Measurements from ENCODE around the gene PAPPA. TPM values are rescaled to one million over a fixed set of nuclear protein-coding genes. Genes with fewer than 3 reads are reported as not detected.
A peak's percentile ranks its signal among the peaks of the same experiment; 100 is the strongest.

PAPPA gene
- total RNA-seq, 1 donor from 2014 or later = 172 TPM

DNA sequence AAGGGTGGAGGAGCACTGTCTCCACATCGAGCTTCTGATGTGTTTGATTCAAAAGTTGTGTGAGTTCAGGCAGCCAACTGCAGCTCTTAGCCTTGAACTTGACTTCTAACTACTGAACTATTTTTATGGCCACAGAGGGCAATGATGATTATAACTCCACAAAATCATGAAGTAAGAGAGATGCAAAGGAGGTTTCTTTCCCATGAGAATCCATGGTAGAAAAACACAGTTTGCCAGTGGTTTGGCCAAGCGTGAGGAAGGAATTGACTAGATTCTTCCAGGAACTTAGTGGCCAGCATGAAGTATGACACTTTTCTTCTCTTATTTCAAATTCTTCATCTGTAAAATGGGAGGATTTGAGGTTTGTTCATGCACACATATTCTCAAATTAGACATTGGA is 43.2 kb downstream of the PAPPA start:
- H3K27ac Mint-ChIP-seq (ENCODE audit: unreplicated experiment) = no peak overlapping the region
- H3K4me1 ChIP-seq (ENCODE audit: insufficient read depth, low read length) = peaks cover 22% of the 10 kb centered on the region
- FAIRE-seq (no peak), DNase-seq (ENCODE audit: low read depth) (no peak)
- H3K9ac ChIP-seq (ENCODE audit: low read length) = no peak overlapping the region
- H3K9me3 Mint-ChIP-seq (ENCODE audit: unreplicated experiment) = no peaks in the 10 kb centered on the region
- no peaks in the 10 kb centered on the region for H3K27me3 Mint-ChIP-seq (ENCODE audit: low read depth, unreplicated experiment)
- no peaks in the 10 kb centered on the region for H3K9me3 ChIP-seq (ENCODE audit: insufficient read depth, low read depth, low read length)
- H3K4me3 Mint-ChIP-seq (ENCODE audit: unreplicated experiment) = no peak overlapping the region
- peaks cover 8% of the 10 kb centered on the region for H3K27me3 ChIP-seq (ENCODE audit: insufficient read depth, low read length)
- no peaks in the 10 kb centered on the region for H3K36me3 ChIP-seq (ENCODE audit: insufficient read depth, low read length)
- peaks cover 51% of the 10 kb centered on the region for H3K4me1 Mint-ChIP-seq (ENCODE audit: low read depth, unreplicated experiment)
- H3K4me3 ChIP-seq (ENCODE audit: insufficient read depth, low read depth, low read length) = no peak overlapping the region
- no peak overlapping the region for H3K4me2 ChIP-seq (ENCODE audit: low read length)
- TF ChIP-seq, protein P1, sequence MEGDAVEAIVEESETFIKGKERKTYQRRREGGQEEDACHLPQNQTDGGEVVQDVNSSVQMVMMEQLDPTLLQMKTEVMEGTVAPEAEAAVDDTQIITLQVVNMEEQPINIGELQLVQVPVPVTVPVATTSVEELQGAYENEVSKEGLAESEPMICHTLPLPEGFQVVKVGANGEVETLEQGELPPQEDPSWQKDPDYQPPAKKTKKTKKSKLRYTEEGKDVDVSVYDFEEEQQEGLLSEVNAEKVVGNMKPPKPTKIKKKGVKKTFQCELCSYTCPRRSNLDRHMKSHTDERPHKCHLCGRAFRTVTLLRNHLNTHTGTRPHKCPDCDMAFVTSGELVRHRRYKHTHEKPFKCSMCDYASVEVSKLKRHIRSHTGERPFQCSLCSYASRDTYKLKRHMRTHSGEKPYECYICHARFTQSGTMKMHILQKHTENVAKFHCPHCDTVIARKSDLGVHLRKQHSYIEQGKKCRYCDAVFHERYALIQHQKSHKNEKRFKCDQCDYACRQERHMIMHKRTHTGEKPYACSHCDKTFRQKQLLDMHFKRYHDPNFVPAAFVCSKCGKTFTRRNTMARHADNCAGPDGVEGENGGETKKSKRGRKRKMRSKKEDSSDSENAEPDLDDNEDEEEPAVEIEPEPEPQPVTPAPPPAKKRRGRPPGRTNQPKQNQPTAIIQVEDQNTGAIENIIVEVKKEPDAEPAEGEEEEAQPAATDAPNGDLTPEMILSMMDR (IDR thresholded peaks at IDR 0.05; ENCODE audit: insufficient read depth, low read depth, low read length) = no peak
- no peak for TF ChIP-seq EZH2 (IDR thresholded peaks at IDR 0.05; ENCODE audit: insufficient read depth, low read length)
- peaks cover 29% of the 10 kb centered on the region for H4K20me1 ChIP-seq (ENCODE audit: insufficient read depth, low read length)
- no peaks in the 10 kb centered on the region for H3K79me2 ChIP-seq (ENCODE audit: insufficient read depth, low read length)
- no peak overlapping the region for H3K27ac ChIP-seq (ENCODE audit: low read depth, low read length)
- H3K36me3 Mint-ChIP-seq (ENCODE audit: low read depth, unreplicated experiment) = peaks cover 31% of the 10 kb centered on the region
- no peak overlapping the region for H2AFZ ChIP-seq (ENCODE audit: low read depth, low read length)

DNA sequence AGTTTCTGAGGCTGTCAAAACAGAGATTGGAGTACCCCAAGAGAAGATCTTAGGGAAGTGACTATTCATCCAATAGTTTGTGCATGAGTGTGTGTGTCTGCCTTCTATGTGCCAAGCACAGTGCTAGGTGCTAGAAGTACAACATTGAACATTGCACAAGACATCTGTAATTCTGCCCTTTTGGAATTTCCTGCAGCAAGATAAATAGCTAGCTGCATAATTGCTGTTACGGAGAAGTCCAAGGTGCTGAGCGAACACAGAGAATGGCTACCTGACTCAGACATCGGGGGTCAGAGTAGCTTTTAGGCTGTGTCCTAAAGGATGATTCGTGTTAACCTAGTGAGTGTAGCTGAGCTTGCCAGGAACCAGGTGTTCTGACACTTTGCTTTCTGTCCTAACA is 44.8 kb downstream of the PAPPA start:
- Histone ChIP-seq H3K27me3 (ENCODE audit: insufficient read depth, low read length) (peaks cover 10% of the 10 kb centered on the region), H3K36me3 (ENCODE audit: insufficient read depth, low read length) (no peaks in the 10 kb centered on the region), H3K4me3 (ENCODE audit: insufficient read depth, low read depth, low read length) (no peak overlapping the region), H3K4me1 (ENCODE audit: insufficient read depth, low read length) (peaks cover 18% of the 10 kb centered on the region), H3K9ac (ENCODE audit: low read length) (no peak overlapping the region), H3K4me2 (ENCODE audit: low read length) (peak overlapping the region; percentile 2), H2AFZ (ENCODE audit: low read depth, low read length) (no peak overlapping the region), H3K9me3 (ENCODE audit: insufficient read depth, low read depth, low read length) (no peaks in the 10 kb centered on the region), H4K20me1 (ENCODE audit: insufficient read depth, low read length) (peaks cover 32% of the 10 kb centered on the region), H3K79me2 (ENCODE audit: insufficient read depth, low read length) (no peaks in the 10 kb centered on the region), H3K27ac (ENCODE audit: low read depth, low read length) (no peak overlapping the region)
- Mint-ChIP-seq H3K4me3 (ENCODE audit: unreplicated experiment) (no peak overlapping the region), H3K36me3 (ENCODE audit: low read depth, unreplicated experiment) (peaks cover 41% of the 10 kb centered on the region), H3K9me3 (ENCODE audit: unreplicated experiment) (no peaks in the 10 kb centered on the region), H3K27ac (ENCODE audit: unreplicated experiment) (no peak overlapping the region), H3K4me1 (ENCODE audit: low read depth, unreplicated experiment) (peaks cover 50% of the 10 kb centered on the region), H3K27me3 (ENCODE audit: low read depth, unreplicated experiment) (no peaks in the 10 kb centered on the region)
- peak; percentile 43 for FAIRE-seq
- DNase-seq (ENCODE audit: low read depth) = no peak
- TF ChIP-seq, protein P1 (IDR thresholded peaks at IDR 0.05; ENCODE audit: insufficient read depth, low read depth, low read length) = no peak
- no peak for TF ChIP-seq EZH2 (IDR thresholded peaks at IDR 0.05; ENCODE audit: insufficient read depth, low read length)

DNA sequence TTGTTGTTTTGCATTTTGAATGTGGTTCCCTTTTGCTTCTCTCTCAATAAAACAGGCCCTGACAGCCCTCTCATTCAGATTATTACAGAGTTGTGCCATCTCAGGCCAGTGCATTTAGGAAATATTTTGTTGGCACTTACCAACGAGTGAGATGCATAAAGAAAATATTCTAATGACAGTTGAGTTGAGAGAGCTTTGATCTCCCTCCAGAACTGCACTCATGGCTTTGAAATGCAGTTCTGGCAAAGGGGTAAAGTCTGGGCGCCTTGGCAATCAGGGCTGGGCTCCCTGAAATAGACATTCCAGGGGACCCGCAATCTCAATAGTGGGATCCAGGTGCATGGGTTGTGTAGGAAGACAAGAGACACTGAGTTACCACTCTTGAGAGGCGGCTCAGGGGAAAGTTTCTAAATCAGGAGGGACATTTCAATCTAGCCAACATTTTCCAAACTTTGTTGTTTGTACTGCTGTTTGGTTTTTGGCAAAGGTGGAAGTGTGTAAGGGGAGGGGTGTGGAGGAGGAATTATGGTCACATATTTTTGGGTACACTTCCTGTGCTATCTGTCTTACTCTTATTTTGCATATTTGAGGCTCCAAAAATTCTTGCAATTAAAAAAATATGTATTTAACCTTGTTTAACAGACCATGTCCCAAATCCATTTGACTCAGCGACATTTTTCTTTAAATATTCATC is 48.8 kb downstream of the PAPPA start:
- Mint-ChIP-seq H3K36me3 (ENCODE audit: low read depth, unreplicated experiment) (peaks cover 61% of the 10 kb centered on the region), H3K4me1 (ENCODE audit: low read depth, unreplicated experiment) (peaks cover 27% of the 10 kb centered on the region), H3K27me3 (ENCODE audit: low read depth, unreplicated experiment) (no peaks in the 10 kb centered on the region), H3K9me3 (ENCODE audit: unreplicated experiment) (peaks cover 2% of the 10 kb centered on the region), H3K4me3 (ENCODE audit: unreplicated experiment) (no peak overlapping the region), H3K27ac (ENCODE audit: unreplicated experiment) (peak overlapping the region; percentile 63)
- Histone ChIP-seq H4K20me1 (ENCODE audit: insufficient read depth, low read length) (peaks cover 35% of the 10 kb centered on the region), H3K9ac (ENCODE audit: low read length) (no peak overlapping the region), H3K9me3 (ENCODE audit: insufficient read depth, low read depth, low read length) (no peaks in the 10 kb centered on the region), H3K27ac (ENCODE audit: low read depth, low read length) (no peak overlapping the region), H3K4me2 (ENCODE audit: low read length) (no peak overlapping the region), H3K79me2 (ENCODE audit: insufficient read depth, low read length) (no peaks in the 10 kb centered on the region), H3K4me3 (ENCODE audit: insufficient read depth, low read depth, low read length) (no peak overlapping the region), H3K27me3 (ENCODE audit: insufficient read depth, low read length) (peaks cover 4% of the 10 kb centered on the region), H2AFZ (ENCODE audit: low read depth, low read length) (no peak overlapping the region), H3K36me3 (ENCODE audit: insufficient read depth, low read length) (no peaks in the 10 kb centered on the region), H3K4me1 (ENCODE audit: insufficient read depth, low read length) (peaks cover 5% of the 10 kb centered on the region)
- TF ChIP-seq, protein P1 (IDR thresholded peaks at IDR 0.05; ENCODE audit: insufficient read depth, low read depth, low read length) = no peak
- no peak for TF ChIP-seq EZH2 (IDR thresholded peaks at IDR 0.05; ENCODE audit: insufficient read depth, low read length)
- DNase-seq (ENCODE audit: low read depth) (no peak), FAIRE-seq (no peak)
